ENCODE data around the gene GCN1. TPM values are rescaled to one million over a fixed set of nuclear protein-coding genes. Genes with fewer than 3 reads are reported as not detected.
A peak's percentile ranks its signal among the peaks of the same experiment; 100 is the strongest.
"Not testable (repeated sequence)": the region's sequence is repeated elsewhere in the genome, so short reads cannot be mapped to it uniquely, and the experiment has no call there.

The GCN1 gene
- total and polyA plus RNA-seq, 2 donors (not counting 3 experiments of a cell fraction or from before 2014, with no cell fraction given): 30.1 to 101 TPM

DNA sequence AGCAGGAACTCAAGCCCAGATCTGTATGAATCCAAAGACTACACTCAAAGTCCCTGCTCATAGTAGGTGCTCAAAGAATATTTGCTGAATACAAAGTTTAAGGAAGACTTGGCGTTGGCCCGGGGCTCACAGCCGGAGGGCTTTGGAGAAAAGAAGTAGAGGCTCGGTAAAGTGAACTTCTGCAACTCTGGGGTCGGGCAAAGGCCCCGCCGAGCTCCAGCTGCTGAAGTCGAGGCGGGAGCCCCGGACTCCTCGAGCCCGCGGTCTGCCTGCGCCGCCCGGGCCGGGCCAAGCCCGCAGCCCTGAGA, 335 bp downstream of the GCN1 start:
- no peak for FAIRE-seq
- dilution Hi-C loops (cut with MboI; ENCODE audit: extremely low pct_ligation_motif_present, low sequenced_read_pairs) (no loop called here), intact Hi-C loops (cut with micrococcal nuclease) (no loop called here)
- peak overlapping the region; percentile 22 to 76 (median 67) for H3K4me3 ChIP-seq (replicated peaks in 1 of 3; ENCODE audit: insufficient read depth in 1 of 3, low read depth in 1 of 3, low read length in 3 of 3)
- ChIA-PET POLR2A (no interaction called here), CTCF (interaction anchor here (2.3 kb wide), 1 partner anchor 34 kb away, joined by 7 read pairs; no protein-coding TSS in a partner anchor)
- H3K9me3 ChIP-seq (replicated peaks; ENCODE audit: control insufficient read depth, insufficient read depth, low read length): no peaks in the 10 kb centered on the region
- peak; percentile 56 for DNase-seq (ENCODE audit: low read depth, low spot score)
- H3K27me3 ChIP-seq (ENCODE audit: control insufficient read depth in 2 of 2, insufficient read depth in 2 of 2, low read length in 2 of 2): no peaks in the 10 kb centered on the region
- H4K20me1 ChIP-seq (replicated peaks; ENCODE audit: control insufficient read depth, extremely low read depth, insufficient read depth, low read length): peaks cover 2% of the 10 kb centered on the region
- no peaks in the 10 kb centered on the region for H3K9me1 ChIP-seq (replicated peaks; ENCODE audit: control insufficient read depth, extremely low read depth, insufficient read depth, low read length)
- peak overlapping the region; percentile 62 for H3K9ac ChIP-seq (replicated peaks; ENCODE audit: extremely low read depth, insufficient read depth, low read length)
- H3K36me3 ChIP-seq (ENCODE audit: control insufficient read depth in 2 of 2, extremely low read depth in 1 of 2, insufficient read depth in 2 of 2, low read length in 2 of 2): peaks cover 19 to 24% of the 10 kb centered on the region in 2 experiments
- peaks cover 61% of the 10 kb centered on the region for H3K79me2 ChIP-seq (ENCODE audit: control insufficient read depth, insufficient read depth, low read length)
- H2AFZ ChIP-seq (ENCODE audit: low read depth, low read length): peak overlapping the region; percentile 40
- TF ChIP-seq JUN (IDR thresholded peaks at IDR 0.05; ENCODE audit: borderline replicate concordance, insufficient read depth, insufficient read length, low read depth) (no peak), POLR2A (IDR thresholded peaks at IDR 0.05; ENCODE audit: low read depth, low read length) (no peak), EZH2 (IDR thresholded peaks at IDR 0.05; ENCODE audit: borderline replicate concordance, low read depth, low read length, severe bottlenecking) (no peak), MYC (IDR thresholded peaks at IDR 0.05; ENCODE audit: low read depth, low read length) (no peak), GATA2 (IDR thresholded peaks at IDR 0.05; ENCODE audit: insufficient read depth, insufficient read length, low read depth, low read length) (no peak), POLR2AphosphoS5 (IDR thresholded peaks at IDR 0.05; ENCODE audit: insufficient read depth, low read depth, low read length) (no peak), FOS (IDR thresholded peaks at IDR 0.05; ENCODE audit: borderline replicate concordance, insufficient read depth, low read length) (no peak)
- TF ChIP-seq, protein P1, sequence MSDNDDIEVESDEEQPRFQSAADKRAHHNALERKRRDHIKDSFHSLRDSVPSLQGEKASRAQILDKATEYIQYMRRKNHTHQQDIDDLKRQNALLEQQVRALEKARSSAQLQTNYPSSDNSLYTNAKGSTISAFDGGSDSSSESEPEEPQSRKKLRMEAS (IDR thresholded peaks at IDR 0.05; ENCODE audit: insufficient read depth, insufficient read length): no peak
- no TSS peak for BruUV-seq (replicated peaks)
- H3K4me2 ChIP-seq (ENCODE audit: insufficient read depth, low read length): peak overlapping the region; percentile 80
- H3K27ac ChIP-seq (ENCODE audit: insufficient read depth, low read depth, low read length): peak overlapping the region; percentile 74
- peaks cover 42% of the 10 kb centered on the region for H3K4me1 ChIP-seq (ENCODE audit: control insufficient read depth, extremely low read depth, insufficient read depth, low read length)

DNA sequence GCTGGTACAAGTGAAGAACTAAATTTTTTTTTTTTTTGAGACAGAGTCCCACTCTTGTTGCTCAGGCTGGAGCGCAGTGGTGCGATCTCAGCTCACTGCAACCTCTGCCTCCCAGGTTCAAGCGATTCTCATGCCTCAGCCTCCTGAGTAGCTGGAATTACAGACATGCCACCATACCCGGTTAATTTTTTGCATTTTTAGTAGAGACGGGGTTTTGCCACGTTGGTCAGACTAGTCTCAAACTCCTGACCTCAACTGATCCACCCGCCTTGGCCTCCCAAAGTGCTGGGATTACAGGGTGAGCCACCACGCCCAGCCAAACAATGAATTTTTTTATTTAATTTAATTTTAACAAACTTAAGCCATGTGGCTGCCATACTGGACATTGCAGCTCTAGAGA, 1.2 kb downstream of the GCN1 start:
- Histone ChIP-seq H3K36me3 (ENCODE audit: control insufficient read depth in 2 of 2, extremely low read depth in 1 of 2, insufficient read depth in 2 of 2, low read length in 2 of 2) (peaks cover 14 to 15% of the 10 kb centered on the region in 2 experiments), H3K4me2 (ENCODE audit: insufficient read depth, low read length) (peak overlapping the region; percentile 80), H3K4me1 (ENCODE audit: control insufficient read depth, extremely low read depth, insufficient read depth, low read length) (peaks cover 33% of the 10 kb centered on the region), H3K79me2 (ENCODE audit: control insufficient read depth, insufficient read depth, low read length) (peaks cover 53% of the 10 kb centered on the region), H3K4me3 (replicated peaks in 1 of 3; ENCODE audit: insufficient read depth in 1 of 3, low read depth in 1 of 3, low read length in 3 of 3) (peak overlapping the region in 1 of 3 experiments; percentile 67)
- H3K9me3 ChIP-seq (replicated peaks; ENCODE audit: control insufficient read depth, insufficient read depth, low read length); H3K9ac ChIP-seq (replicated peaks; ENCODE audit: extremely low read depth, insufficient read depth, low read length); dilution Hi-C loops (cut with MboI; ENCODE audit: extremely low pct_ligation_motif_present, low sequenced_read_pairs); H4K20me1 ChIP-seq (replicated peaks; ENCODE audit: control insufficient read depth, extremely low read depth, insufficient read depth, low read length); BruUV-seq (replicated peaks); intact Hi-C loops (cut with micrococcal nuclease); H3K9me1 ChIP-seq (replicated peaks; ENCODE audit: control insufficient read depth, extremely low read depth, insufficient read depth, low read length); H3K27me3 ChIP-seq (ENCODE audit: control insufficient read depth in 2 of 2, insufficient read depth in 2 of 2, low read length in 2 of 2); H2AFZ ChIP-seq (ENCODE audit: low read depth, low read length); DNase-seq (ENCODE audit: low read depth, low spot score); FAIRE-seq; H3K27ac ChIP-seq (ENCODE audit: insufficient read depth, low read depth, low read length): not testable (repeated sequence)
- ChIA-PET CTCF (interaction anchor here (0.7 to 2.3 kb wide), 6 partner anchors 11 to 73 kb away, joined by 3 to 7 read pairs (median 3); partner anchors contain the start of gene PXN), POLR2A (interaction anchor here (1.2 kb wide), 1 partner anchor 98 kb away, joined by 5 read pairs; the partner anchor contains the start of gene RNU4-2)

All from endothelial cell of umbilical vein (primary cell).